Measurements from ENCODE around the gene BPIFB1. TPM values are rescaled to one million over a fixed set of nuclear protein-coding genes. Genes with fewer than 3 reads are reported as not detected.

BPIFB1 gene
- total and polyA plus RNA-seq, 4 donors, result 0.05 to 0.13 TPM; not detected in 2

DNA sequence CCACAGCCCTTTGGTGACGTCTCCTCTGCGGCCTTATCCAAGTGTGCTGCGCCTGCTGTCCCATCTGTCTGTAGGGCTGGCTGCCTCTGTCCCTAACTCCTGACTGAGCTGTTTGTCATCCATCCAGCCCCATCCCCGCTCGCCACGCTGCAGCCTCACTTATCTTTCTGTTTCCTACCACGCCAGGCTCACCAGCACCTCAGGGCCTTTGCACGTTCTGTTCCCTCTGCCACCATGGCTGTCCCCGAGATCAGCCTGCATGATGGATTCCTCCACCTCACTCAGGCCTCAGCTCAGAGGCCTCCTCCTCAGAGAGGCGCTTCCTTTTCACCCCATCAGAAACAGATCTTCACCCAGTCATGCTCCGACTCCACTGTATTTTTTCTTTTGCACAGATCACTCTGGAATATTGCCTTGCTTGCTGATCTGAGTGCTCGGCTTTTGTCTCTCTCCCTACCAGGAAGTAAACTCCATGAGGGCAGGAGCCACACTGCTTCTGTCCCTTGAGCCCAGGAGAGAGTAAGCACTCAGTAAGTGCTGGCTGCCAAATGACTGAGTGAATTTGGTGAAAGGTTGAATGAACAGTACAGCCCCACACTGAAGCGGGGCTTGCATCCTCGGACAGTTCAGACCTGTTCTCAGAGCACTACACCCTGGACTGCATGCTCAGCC lies 34.5 kb downstream of the BPIFB1 start:
- no peaks in the 10 kb centered on the region for H3K36me3 ChIP-seq (ENCODE audit: control insufficient read depth in 1 of 2, insufficient read depth in 2 of 2, low read length in 1 of 2)
- H3K9me3 ChIP-seq (ENCODE audit: control insufficient read depth, low read length), result no peaks in the 10 kb centered on the region
- H3K27ac ChIP-seq (ENCODE audit: low read depth in 1 of 2, low read length in 2 of 2), result no peak overlapping the region
- ATAC-seq (ENCODE audit: low FRiP score) (no peak), DNase-seq (no peak)
- intact Hi-C loops (cut with DNase I), result no loop called here
- peaks cover 0 to 2% of the 10 kb centered on the region in 2 donors for H3K27me3 ChIP-seq (ENCODE audit: control insufficient read depth in 1 of 2, insufficient read depth in 2 of 2, low read length in 1 of 2)
- WGBS, 2 donors, result 81 to 85% methylated on average over 14 of the region's 14 CpGs
- H3K4me1 ChIP-seq (ENCODE audit: control insufficient read depth in 1 of 2, insufficient read depth in 2 of 2, low read length in 2 of 2), result no peaks in the 10 kb centered on the region
- no peak overlapping the region for H3K4me3 ChIP-seq (ENCODE audit: low read length in 2 of 2)

DNA sequence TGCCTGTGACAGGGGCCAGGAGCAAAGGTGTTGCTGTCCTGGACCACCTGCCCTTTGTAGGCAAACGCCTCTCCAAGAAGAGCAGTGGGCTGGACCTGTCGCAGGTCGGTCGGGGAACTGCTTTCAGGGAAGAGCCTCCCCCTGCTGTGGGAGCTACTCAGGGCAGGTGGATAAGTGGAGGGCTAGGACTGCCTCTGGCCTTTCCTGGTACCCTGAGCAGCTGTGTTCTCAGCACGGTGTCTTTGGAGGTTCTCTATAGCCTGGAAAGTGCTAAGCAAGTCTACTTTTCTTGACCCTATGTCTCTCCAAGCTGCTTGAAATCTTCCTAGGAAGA lies 35.0 kb downstream of the BPIFB1 start:
- WGBS, 2 donors, result 27 to 31% methylated on average over 5 of the region's 5 CpGs
- no peak overlapping the region for H3K4me3 ChIP-seq (ENCODE audit: low read length in 2 of 2)
- no peak for DNase-seq
- intact Hi-C loops (cut with DNase I), result no loop called here
- peaks cover 0 to 2% of the 10 kb centered on the region in 2 donors for H3K27me3 ChIP-seq (ENCODE audit: control insufficient read depth in 1 of 2, insufficient read depth in 2 of 2, low read length in 1 of 2)
- no peaks in the 10 kb centered on the region for H3K36me3 ChIP-seq (ENCODE audit: control insufficient read depth in 1 of 2, insufficient read depth in 2 of 2, low read length in 1 of 2)
- no peaks in the 10 kb centered on the region for H3K9me3 ChIP-seq (ENCODE audit: control insufficient read depth, low read length)
- H3K4me1 ChIP-seq (ENCODE audit: control insufficient read depth in 1 of 2, insufficient read depth in 2 of 2, low read length in 2 of 2), result no peaks in the 10 kb centered on the region
- ATAC-seq (ENCODE audit: low FRiP score), result no peak
- no peak overlapping the region for H3K27ac ChIP-seq (ENCODE audit: low read depth in 1 of 2, low read length in 2 of 2)

DNA sequence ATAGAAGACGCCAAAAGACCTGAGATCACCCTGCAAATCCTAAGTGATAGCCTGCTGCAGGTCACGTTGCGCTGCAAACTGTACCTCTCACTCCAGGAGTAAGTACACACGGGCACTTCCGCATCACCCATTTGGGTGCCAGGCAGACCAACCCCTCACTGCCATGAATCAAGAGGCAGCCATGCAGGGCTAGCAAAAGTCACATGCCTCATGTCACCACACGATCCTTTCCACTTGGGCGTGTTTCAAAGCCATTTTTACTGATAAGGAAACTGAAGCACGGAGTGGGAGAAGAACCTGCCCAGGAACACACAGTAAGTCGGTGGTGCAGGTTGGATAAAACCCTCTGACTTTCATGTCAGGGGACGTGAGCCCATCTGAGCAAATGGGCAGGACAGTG lies 37.0 kb downstream of the BPIFB1 start:
- DNase-seq (no peak), ATAC-seq (ENCODE audit: low FRiP score) (no peak)
- Histone ChIP-seq H3K27ac (ENCODE audit: low read depth in 1 of 2, low read length in 2 of 2) (no peak overlapping the region), H3K4me1 (ENCODE audit: control insufficient read depth in 1 of 2, insufficient read depth in 2 of 2, low read length in 2 of 2) (no peaks in the 10 kb centered on the region), H3K9me3 (ENCODE audit: control insufficient read depth, low read length) (no peaks in the 10 kb centered on the region), H3K27me3 (ENCODE audit: control insufficient read depth in 1 of 2, insufficient read depth in 2 of 2, low read length in 1 of 2) (peaks cover 0 to 2% of the 10 kb centered on the region in 2 donors), H3K36me3 (ENCODE audit: control insufficient read depth in 1 of 2, insufficient read depth in 2 of 2, low read length in 1 of 2) (no peaks in the 10 kb centered on the region), H3K4me3 (ENCODE audit: low read length in 2 of 2) (no peak overlapping the region)
- 73 to 75% methylated on average over 10 of the region's 10 CpGs for WGBS, 2 donors
- intact Hi-C loops (cut with DNase I), result no loop called here

DNA sequence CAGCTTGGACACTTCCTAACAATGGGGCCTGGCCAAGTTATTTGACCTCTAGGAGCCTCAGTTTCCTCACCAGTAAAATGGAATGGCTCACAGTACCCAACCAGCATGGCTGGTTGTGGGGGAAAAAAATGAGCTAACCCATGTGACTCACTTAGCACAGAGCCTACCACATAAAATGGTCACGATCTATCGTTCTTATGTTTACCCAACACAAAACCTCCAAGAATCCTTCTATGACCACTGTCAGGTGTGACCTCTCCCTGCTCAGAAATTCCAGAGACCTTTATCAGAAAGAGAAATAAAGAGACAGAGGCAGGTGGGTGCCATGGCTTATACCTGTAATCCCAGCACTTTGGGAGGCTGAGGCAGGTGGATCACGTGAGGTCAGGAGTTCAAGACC lies 39.4 kb downstream of the BPIFB1 start:
- WGBS, 2 donors, result 63 to 87% methylated on average over 3 of the region's 3 CpGs

DNA sequence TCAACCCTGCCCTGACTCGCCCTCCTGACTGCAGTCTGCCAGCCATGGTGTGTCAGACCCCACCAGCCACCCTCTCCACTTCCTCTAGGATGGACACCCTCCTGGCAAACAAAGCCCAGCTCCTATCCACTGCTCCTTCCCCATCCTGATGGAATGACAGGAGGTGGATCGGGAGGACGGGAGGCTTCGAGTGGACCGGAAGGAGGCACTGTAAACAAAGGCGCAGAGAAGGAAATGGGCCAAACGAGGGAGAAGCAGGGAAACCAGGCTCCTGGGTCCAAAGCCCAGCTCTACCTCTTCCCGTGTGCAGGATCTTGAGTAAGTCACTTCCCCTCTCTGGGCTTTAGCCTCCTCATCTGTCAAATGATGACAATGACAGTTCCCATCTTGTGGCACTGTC lies 40.2 kb downstream of the BPIFB1 start:
- intact Hi-C loops (cut with DNase I), result no loop called here
- Histone ChIP-seq H3K9me3 (ENCODE audit: control insufficient read depth, low read length) (no peaks in the 10 kb centered on the region), H3K4me3 (ENCODE audit: low read length in 2 of 2) (no peak overlapping the region), H3K27ac (ENCODE audit: low read depth in 1 of 2, low read length in 2 of 2) (no peak overlapping the region), H3K27me3 (ENCODE audit: control insufficient read depth in 1 of 2, insufficient read depth in 2 of 2, low read length in 1 of 2) (no peaks in the 10 kb centered on the region), H3K36me3 (ENCODE audit: control insufficient read depth in 1 of 2, insufficient read depth in 2 of 2, low read length in 1 of 2) (no peaks in the 10 kb centered on the region), H3K4me1 (ENCODE audit: control insufficient read depth in 1 of 2, insufficient read depth in 2 of 2, low read length in 2 of 2) (no peaks in the 10 kb centered on the region)
- ATAC-seq (ENCODE audit: low FRiP score) (no peak), DNase-seq (no peak)
- WGBS, 2 donors, result 68 to 69% methylated on average over 8 of the region's 8 CpGs

More for the DNA sequence above, 39.4 kb downstream of the BPIFB1 start:
- DNase-seq, result no peak
- no peak for ATAC-seq (ENCODE audit: low FRiP score)
- no peaks in the 10 kb centered on the region for H3K4me1 ChIP-seq (ENCODE audit: control insufficient read depth in 1 of 2, insufficient read depth in 2 of 2, low read length in 2 of 2)
- H3K27ac ChIP-seq (ENCODE audit: low read depth in 1 of 2, low read length in 2 of 2), result no peak overlapping the region
- no peaks in the 10 kb centered on the region for H3K27me3 ChIP-seq (ENCODE audit: control insufficient read depth in 1 of 2, insufficient read depth in 2 of 2, low read length in 1 of 2)
- H3K9me3 ChIP-seq (ENCODE audit: control insufficient read depth, low read length), result no peaks in the 10 kb centered on the region
- no peaks in the 10 kb centered on the region for H3K36me3 ChIP-seq (ENCODE audit: control insufficient read depth in 1 of 2, insufficient read depth in 2 of 2, low read length in 1 of 2)
- no peak overlapping the region for H3K4me3 ChIP-seq (ENCODE audit: low read length in 2 of 2)
- intact Hi-C loops (cut with DNase I), result no loop called here

DNA sequence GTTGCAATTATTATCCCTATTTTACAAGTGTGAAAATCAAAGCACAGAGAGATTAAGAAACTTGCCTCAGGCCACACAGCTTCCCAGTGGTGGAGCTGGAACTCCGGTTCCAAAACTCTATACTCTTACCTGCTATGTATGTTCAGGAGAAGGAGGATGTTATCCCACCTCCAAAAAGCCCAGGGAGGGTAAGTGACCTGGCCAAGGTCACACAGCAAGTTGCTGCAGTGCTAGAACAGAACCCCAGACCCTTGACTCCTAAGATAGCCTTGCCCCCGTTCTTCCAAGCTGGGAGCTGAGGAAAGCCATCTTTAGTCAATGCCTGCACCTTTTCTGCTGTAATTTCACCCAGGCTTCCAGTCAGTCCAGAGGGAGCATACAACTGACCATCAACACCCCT lies 42.3 kb downstream of the BPIFB1 start:
- intact Hi-C loops (cut with DNase I), result no loop called here
- Histone ChIP-seq H3K27ac (ENCODE audit: low read depth in 1 of 2, low read length in 2 of 2) (no peak overlapping the region), H3K4me3 (ENCODE audit: low read length in 2 of 2) (no peak overlapping the region), H3K4me1 (ENCODE audit: control insufficient read depth in 1 of 2, insufficient read depth in 2 of 2, low read length in 2 of 2) (no peaks in the 10 kb centered on the region), H3K36me3 (ENCODE audit: control insufficient read depth in 1 of 2, insufficient read depth in 2 of 2, low read length in 1 of 2) (no peaks in the 10 kb centered on the region), H3K27me3 (ENCODE audit: control insufficient read depth in 1 of 2, insufficient read depth in 2 of 2, low read length in 1 of 2) (no peaks in the 10 kb centered on the region), H3K9me3 (ENCODE audit: control insufficient read depth, low read length) (no peaks in the 10 kb centered on the region)
- ATAC-seq (ENCODE audit: low FRiP score) (no peak), DNase-seq (no peak)
- 63 to 88% methylated on average over 2 of the region's 2 CpGs for WGBS, 2 donors

DNA sequence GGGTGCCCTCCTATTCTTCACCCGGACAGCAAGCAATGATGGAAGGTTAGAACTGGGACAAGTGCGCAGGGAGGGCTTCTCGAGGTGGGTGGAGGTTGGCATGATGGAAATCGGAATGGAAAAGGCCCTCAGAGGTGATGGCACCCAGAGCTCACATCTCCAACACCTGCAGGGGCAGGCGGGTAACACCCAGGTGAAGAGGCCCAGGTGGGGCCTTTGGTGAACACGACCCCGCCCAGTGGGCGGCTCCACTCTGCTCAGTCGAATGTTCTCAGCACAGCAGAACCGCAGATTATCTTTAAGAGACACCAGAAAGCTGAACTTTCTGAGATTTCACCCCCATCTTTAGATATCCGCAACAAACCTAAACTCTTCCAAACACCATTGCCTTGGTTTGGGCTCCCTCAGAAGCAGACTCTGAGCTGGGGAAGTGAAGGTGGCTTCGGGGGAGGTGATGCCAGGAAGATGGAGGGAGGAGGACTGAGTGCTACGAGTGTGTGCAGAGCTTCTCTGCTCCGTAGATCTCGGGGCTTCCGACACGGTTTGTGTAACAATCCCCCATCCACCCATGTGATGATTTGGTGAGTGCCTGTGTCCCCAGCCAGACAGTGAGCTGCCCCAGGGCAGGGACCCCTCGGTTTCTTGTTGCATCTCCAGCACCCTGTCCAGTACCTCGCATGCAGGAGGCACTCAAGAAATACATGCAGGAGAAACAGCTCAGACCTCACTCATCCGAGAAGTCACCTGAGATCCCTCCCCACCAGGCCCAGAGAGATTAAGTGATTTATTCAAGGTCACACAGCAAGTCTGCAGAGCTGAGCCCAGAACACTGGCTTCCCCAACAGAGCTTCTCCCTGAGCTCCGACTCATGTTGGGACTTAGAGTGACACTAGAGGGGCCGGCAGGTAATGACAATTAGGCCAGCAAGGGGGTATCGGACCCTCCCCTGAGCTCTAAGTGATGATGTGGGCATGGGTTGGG lies 45.4 kb downstream of the BPIFB1 start:
- intact Hi-C loops (cut with DNase I), result no loop called here
- 72 to 75% methylated on average over 23 of the region's 23 CpGs for WGBS, 2 donors
- H3K27me3 ChIP-seq (ENCODE audit: control insufficient read depth in 1 of 2, insufficient read depth in 2 of 2, low read length in 1 of 2), result no peaks in the 10 kb centered on the region
- no peaks in the 10 kb centered on the region for H3K9me3 ChIP-seq (ENCODE audit: control insufficient read depth, low read length)
- no peaks in the 10 kb centered on the region for H3K36me3 ChIP-seq (ENCODE audit: control insufficient read depth in 1 of 2, insufficient read depth in 2 of 2, low read length in 1 of 2)
- no peak overlapping the region for H3K27ac ChIP-seq (ENCODE audit: low read depth in 1 of 2, low read length in 2 of 2)
- H3K4me1 ChIP-seq (ENCODE audit: control insufficient read depth in 1 of 2, insufficient read depth in 2 of 2, low read length in 2 of 2), result no peaks in the 10 kb centered on the region
- no peak overlapping the region for H3K4me3 ChIP-seq (ENCODE audit: low read length in 2 of 2)
- no peak for ATAC-seq (ENCODE audit: low FRiP score)
- DNase-seq, result no peak

DNA sequence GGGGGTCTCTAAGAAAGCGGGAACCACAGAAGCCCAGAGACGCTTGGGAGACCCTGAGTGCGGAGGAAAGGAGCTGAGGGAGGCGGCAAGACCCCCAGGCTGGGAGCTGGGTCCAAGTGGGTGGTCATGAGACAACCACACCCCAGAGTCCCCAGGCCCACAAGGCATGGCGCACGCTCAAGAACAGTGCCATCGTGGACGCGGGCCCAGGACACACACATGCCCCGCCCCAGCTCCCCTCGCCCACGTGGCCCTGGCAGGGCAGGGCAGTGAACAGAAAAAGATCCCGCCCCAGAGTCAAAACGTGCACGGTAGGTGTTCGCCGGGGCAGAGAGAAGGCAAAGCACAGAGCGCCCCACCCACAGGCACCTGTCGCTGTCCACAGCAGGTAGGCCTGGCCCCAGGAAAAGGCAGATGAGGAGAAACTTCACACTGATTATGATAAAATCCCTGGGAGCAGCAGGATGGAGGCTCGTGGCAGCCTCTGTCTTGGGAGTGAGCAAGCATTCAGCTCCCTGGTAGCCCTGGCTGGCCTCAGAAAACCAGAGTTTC lies 50.0 kb downstream of the BPIFB1 start:
- no peaks in the 10 kb centered on the region for H3K9me3 ChIP-seq (ENCODE audit: control insufficient read depth, low read length)
- whole genome bisulfite sequencing, 2 donors, result 69 to 76% methylated on average over 20 of the region's 20 CpGs
- no peaks in the 10 kb centered on the region for H3K27me3 ChIP-seq (ENCODE audit: control insufficient read depth in 1 of 2, insufficient read depth in 2 of 2, low read length in 1 of 2)
- H3K4me1 ChIP-seq (ENCODE audit: control insufficient read depth in 1 of 2, insufficient read depth in 2 of 2, low read length in 2 of 2), result no peaks in the 10 kb centered on the region
- H3K4me3 ChIP-seq (ENCODE audit: low read length in 2 of 2), result no peak overlapping the region
- no peak for ATAC-seq (ENCODE audit: low FRiP score)
- H3K36me3 ChIP-seq (ENCODE audit: control insufficient read depth in 1 of 2, insufficient read depth in 2 of 2, low read length in 1 of 2), result no peaks in the 10 kb centered on the region
- H3K27ac ChIP-seq (ENCODE audit: low read depth in 1 of 2, low read length in 2 of 2), result no peak overlapping the region
- intact Hi-C loops (cut with DNase I), result no loop called here
- no peak for DNase-seq

Data from aorta (tissue), 5 donors.